Upper lobe of right lung (tissue), 1 donor: ENCODE measurements around the gene BBS7. TPM values are rescaled to one million over a fixed set of nuclear protein-coding genes. Genes with fewer than 3 reads are reported as not detected.

ENCODE experiments used
- ATAC-seq: fragments of 200-7000 bp; cut with Tn5 transposase; one replicate; pipeline ENCODE4 v1.9.1; 2020; ENCODE audit warnings: mild to moderate bottlenecking, moderate library complexity
- DNase-seq: peaks from one replicate; pipeline ENCODE4 v3.0.0-alpha.2; 2020
- H3K27ac ChIP-seq: fragments of 200-600 bp; one replicate; pipeline ENCODE4 v1.8.0; 2022
- H3K27me3 ChIP-seq: fragments of 200-600 bp; one replicate; pipeline ENCODE4 v1.8.0; 2022; ENCODE audit warnings: mild to moderate bottlenecking
- H3K36me3 ChIP-seq: fragments of 200-600 bp; one replicate; pipeline ENCODE4 v1.8.0; 2022
- H3K4me1 ChIP-seq: fragments of 200-600 bp; one replicate; pipeline ENCODE4 v1.8.0; 2022
- H3K4me3 ChIP-seq: fragments of 200-600 bp; one replicate; pipeline ENCODE4 v1.8.0; 2022; ENCODE audit warnings: mild to moderate bottlenecking
- H3K9me3 ChIP-seq: fragments of 200-600 bp; one replicate; pipeline ENCODE4 v1.8.0; 2022
- CTCF ChIP-seq: fragments of 200-600 bp; IDR thresholded peaks from one replicate; pipeline ENCODE4 v1.8.0; 2022; ENCODE audit warnings: antibody characterized with exemption
- intact Hi-C: fragments of 100-400 bp; cut with DNase I; formaldehyde crosslinking; loops from one replicate; pipeline ENCODE4 v1.11.0; 2022
- total RNA-seq: library from RNA; stranded (reverse); fragmentation: NEBNext Ultra II Directional; extraction: Animal tissue kit (Norgen Biotek cat#: 25700); gene quantifications from one replicate; pipeline ENCODE4 v1.2.1, GENCODE V29; 2021
- donor health status: DM: no; HTN: yes; CAD: no; lungs with severe emphysema.

The BBS7 gene
- total RNA-seq, 1 donor from 2014 or later, result 14.5 TPM

DNA sequence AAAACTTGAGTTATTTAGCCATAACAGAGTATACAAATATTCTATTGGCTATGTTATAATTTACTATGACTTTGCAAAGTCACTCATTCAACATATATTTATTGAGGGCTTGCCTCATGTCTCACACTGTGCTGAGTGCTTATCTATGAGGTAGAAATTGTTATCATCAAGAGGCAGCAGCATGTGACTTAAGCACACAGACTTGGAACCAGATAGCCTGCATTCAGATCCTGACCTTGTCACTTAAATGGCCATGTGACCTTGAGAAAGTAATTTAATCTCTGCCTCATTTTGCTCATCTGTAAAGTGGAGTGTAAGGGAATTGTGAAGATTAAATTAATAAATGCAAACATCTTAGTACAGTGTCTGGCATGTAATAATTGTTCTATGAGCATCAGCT, 79.3 kb downstream of the BBS7 start:
- no peak overlapping the region for H3K27ac ChIP-seq
- no peak overlapping the region for H3K4me3 ChIP-seq
- DNase-seq (no peak), ATAC-seq (no peak)
- no peaks in the 10 kb centered on the region for H3K36me3 ChIP-seq
- H3K27me3 ChIP-seq, result peaks cover 4% of the 10 kb centered on the region
- TF ChIP-seq CTCF, result no peak
- no peaks in the 10 kb centered on the region for H3K9me3 ChIP-seq
- intact Hi-C loops, result no loop called here
- H3K4me1 ChIP-seq, result peaks cover 4% of the 10 kb centered on the region

- ATAC-seq, result no peak
- Histone ChIP-seq H3K4me1 (no peaks in the 10 kb centered on the region), H3K27me3 (peaks cover 4% of the 10 kb centered on the region), H3K27ac (no peak overlapping the region), H3K9me3 (no peaks in the 10 kb centered on the region), H3K4me3 (no peak overlapping the region), H3K36me3 (no peaks in the 10 kb centered on the region)
- no peak for TF ChIP-seq CTCF
- intact Hi-C loops, result no loop called here
- no peak for DNase-seq
These were observed 80.1 kb downstream of the BBS7 start for GRCh38 chr4:121789960-121790829.

- intact Hi-C loops, result no loop called here
- no peak for DNase-seq
- ATAC-seq, result no peak
These were observed 80.8 kb downstream of the BBS7 start for GRCh38 chr4:121789455-121789854.

DNA sequence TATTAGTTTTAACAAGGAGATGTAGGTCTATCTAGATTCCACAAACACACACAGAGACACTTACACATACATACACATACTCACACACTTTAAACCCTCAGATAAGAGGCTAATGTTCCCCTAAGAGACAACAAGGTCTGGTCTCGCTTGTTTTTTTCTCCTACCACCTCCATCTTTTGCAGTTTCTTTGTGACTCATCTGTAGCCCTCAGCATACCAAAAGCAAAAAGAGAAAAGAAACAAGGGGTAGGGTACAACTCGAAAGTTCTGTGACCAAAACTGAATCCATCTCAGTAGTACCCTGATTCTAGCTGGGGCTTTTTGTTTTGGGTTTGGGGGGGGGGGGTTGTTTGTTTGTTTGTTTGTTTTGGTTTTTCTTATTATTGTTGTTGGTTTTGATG, 81.4 kb downstream of the BBS7 start:
- H3K27me3 ChIP-seq, result peaks cover 4% of the 10 kb centered on the region
- H3K9me3 ChIP-seq, result no peaks in the 10 kb centered on the region
- H3K4me1 ChIP-seq, result no peaks in the 10 kb centered on the region
- H3K27ac ChIP-seq, result no peak overlapping the region
- ATAC-seq (no peak), DNase-seq (no peak)
- TF ChIP-seq CTCF, result no peak
- H3K36me3 ChIP-seq, result no peaks in the 10 kb centered on the region
- no peak overlapping the region for H3K4me3 ChIP-seq
- intact Hi-C loops, result no loop called here

More at GRCh38 chr4:121789455-121789854, 80.8 kb downstream of the BBS7 start:
- H3K27ac ChIP-seq, result no peak overlapping the region
- no peaks in the 10 kb centered on the region for H3K9me3 ChIP-seq
- no peak overlapping the region for H3K4me3 ChIP-seq
- H3K4me1 ChIP-seq, result no peaks in the 10 kb centered on the region
- peaks cover 4% of the 10 kb centered on the region for H3K27me3 ChIP-seq
- no peak for TF ChIP-seq CTCF
- no peaks in the 10 kb centered on the region for H3K36me3 ChIP-seq

- Histone ChIP-seq H3K27me3 (peaks cover 4% of the 10 kb centered on the region), H3K36me3 (no peaks in the 10 kb centered on the region), H3K4me3 (no peak overlapping the region), H3K4me1 (no peaks in the 10 kb centered on the region), H3K27ac (no peak overlapping the region), H3K9me3 (no peaks in the 10 kb centered on the region)
- DNase-seq (no peak), ATAC-seq (no peak)
- intact Hi-C loops, result no loop called here
- no peak for TF ChIP-seq CTCF
These were observed 84.1 kb downstream of the BBS7 start for GRCh38 chr4:121786221-121786620.
